CD4-positive, alpha-beta T cell treated with Interleukin-15 for 1 hour (primary cell): ENCODE data around the gene SLC11A2.
A peak's percentile ranks its signal among the peaks of the same experiment; 100 is the strongest.

Experiments used
- DNase-seq: peaks from one replicate; pipeline ENCODE4 v3.0.0-alpha.2; 2020

SLC11A2 gene

GRCh38 chr12:51025836-51026638 lies at the start of gene SLC11A2:
Gene SLC11A2, minus strand, starts transcription at chr12:51026384. Its CDS starts 15,656 bp downstream, at chr12:51010728.
- DNase-seq = peak; percentile 92

DNA sequence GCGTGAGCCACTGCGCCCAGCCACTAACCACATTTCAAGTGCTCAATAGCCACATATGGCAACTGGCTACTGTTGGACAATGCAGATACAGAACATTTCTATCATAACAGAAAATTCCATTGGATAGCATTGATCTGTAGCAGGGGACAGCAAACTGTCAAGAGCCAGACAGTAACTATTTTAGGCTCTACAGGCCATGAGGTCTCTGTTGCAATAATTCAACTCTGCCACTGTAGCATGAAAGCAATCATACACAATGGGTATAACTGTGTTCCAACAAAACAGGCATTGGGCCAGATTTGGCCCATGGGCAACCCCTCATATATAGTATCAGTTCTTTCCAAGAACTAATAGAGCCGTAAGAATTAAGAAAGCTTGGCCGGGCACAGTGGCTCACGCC lies 49.2 kb upstream of the SLC11A2 start:
- DNase-seq = no peak

- DNase-seq = no peak
These were observed 45.5 kb upstream of the SLC11A2 start for GRCh38 chr12:51071663-51072062.

GRCh38 chr12:51070004-51070403 lies 43.8 kb upstream of the SLC11A2 start:
- DNase-seq = no peak

GRCh38 chr12:51067771-51068170 lies 41.6 kb upstream of the SLC11A2 start:
- no peak for DNase-seq

- DNase-seq = no peak
These were observed 41.0 kb upstream of the SLC11A2 start for GRCh38 chr12:51067229-51067628.

- no peak for DNase-seq
These were observed 39.3 kb upstream of the SLC11A2 start for GRCh38 chr12:51065530-51065929.

- no peak for DNase-seq
These were observed 36.6 kb upstream of the SLC11A2 start for GRCh38 chr12:51062631-51063397.

GRCh38 chr12:51059086-51059485 lies 32.9 kb upstream of the SLC11A2 start:
- DNase-seq = no peak

DNA sequence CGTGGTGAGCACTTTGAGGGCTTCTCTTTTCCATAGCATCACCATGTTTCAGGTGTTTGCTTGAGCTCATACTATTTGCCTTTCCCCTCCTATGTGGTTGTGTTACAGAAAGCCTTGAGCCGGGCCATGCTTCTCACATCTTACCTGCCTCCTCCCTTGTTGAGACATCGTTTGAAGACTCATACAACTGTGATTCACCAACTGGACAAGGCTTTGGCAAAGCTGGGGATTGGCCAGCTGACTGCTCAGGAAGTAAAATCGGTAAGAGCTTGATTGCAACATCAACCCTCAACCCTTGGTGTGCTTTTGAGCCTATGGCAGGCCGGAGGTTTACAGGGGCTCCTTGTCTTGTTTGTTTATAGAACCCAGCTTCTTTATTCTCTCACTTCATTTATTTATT lies 30.1 kb upstream of the SLC11A2 start:
- no peak for DNase-seq

DNA sequence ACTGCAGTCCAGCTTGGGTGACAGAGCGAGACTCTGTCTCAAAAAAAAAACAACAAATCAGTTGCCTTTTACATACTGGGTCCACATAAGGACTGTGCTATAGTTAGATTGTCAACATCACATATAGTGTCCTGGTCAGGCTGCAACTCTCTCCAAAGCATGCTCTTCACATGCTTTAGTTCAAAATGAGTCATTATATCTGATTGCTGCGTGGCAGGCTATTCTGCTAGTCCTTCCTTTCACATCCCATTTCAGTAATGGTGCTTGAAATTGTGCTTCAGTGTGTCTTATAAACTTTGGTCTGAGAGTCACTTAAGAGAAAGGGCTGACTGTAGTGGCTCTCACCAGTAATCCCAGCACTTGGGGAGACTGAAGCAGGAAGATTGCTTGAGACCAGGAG lies 28.9 kb upstream of the SLC11A2 start:
- DNase-seq = no peak

DNA sequence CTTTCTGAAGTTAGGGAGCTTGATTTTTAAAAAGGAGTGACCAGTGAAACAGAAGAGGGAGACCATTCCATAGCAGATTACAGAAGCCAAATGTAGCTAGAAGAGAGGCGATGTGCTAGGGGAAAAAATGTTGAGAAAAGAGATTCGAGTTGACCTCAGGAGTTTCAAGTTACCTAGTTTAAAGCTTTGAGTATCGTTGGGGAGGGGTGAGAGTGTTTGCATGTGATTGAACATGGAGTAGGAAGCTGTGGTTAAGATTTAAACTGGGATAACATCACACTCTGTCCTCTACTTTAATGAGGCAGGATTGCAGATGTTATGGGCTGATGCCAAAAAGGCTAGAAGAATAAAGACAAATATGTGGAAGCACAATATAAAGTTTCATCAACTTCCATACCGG lies 25.6 kb upstream of the SLC11A2 start:
- DNase-seq = no peak

GRCh38 chr12:51049525-51049924 lies 23.3 kb upstream of the SLC11A2 start:
- no peak for DNase-seq

DNA sequence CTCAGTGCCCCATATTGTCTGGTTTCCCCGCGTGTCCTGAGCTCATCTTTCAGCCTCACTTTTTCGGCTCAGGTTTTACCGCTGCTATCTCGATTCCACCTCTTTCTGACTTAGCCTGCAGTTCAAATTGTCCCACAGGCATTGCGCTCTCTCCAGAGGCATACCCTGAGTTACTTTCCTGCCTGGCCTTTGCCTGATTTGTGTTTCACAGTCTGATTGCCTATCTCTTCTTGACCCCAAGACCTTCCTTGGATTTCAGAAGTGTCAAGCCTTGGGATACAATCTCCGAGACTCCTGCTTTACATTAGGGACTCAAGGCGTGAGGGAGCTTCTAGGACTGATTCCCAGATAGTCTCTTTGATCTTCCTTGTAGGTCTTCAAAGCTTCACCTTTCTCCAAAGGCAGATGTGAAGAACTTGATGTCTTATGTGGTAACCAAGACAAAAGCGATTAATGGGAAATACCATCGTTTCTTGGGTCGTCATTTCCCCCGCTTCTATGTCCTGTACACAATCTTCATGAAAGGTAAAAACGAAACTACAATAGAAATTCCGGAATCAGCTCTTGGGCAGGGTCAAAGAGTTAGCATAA lies 22.6 kb upstream of the SLC11A2 start:
- DNase-seq = no peak

DNA sequence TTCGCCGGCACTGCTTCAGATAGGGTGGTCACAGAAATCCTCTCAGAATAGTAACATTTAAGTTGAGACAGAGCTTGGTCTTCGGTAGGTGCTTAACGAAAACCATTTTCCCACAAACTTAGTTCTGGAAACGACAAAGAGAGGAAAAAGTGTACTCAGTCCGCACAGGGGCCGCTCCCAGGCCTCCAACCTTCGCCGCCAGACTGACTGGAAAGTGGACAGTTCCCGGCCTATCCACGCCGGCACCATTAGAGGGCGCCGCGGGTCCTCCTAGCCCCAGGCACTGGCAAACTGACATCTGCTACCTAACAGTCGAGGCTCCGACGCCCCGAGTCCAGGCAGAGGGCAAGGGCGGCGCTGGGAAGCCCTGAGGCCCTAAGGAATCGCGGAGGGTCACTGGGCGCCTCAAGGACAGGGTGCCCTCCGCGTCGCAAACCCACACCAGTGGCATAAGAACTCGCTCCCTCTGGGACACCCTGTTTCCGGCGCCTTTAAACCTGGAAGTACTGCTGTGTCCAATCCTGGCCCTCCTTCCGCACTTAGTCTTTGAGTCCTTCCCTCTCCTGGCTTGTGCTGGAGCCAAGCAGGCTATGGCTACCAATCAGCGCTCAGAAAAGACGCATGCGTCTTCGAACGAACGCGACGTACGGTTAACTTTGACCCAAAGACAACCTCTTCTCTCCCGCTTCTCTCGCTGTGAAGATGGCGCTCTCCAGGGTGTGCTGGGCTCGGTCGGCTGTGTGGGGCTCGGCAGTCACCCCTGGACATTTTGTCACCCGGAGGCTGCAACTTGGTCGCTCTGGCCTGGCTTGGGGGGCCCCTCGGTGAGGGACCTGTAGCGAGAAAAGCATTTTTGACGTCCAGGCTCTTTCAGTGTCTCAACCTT lies 21.7 kb upstream of the SLC11A2 start, which contains the start of gene LETMD1:
Gene LETMD1 (plus strand): TSS at position 673 of the 886 bp plus-strand sequence. CDS start 30 bp downstream, at position 703.
- peak; percentile 95 for DNase-seq

DNA sequence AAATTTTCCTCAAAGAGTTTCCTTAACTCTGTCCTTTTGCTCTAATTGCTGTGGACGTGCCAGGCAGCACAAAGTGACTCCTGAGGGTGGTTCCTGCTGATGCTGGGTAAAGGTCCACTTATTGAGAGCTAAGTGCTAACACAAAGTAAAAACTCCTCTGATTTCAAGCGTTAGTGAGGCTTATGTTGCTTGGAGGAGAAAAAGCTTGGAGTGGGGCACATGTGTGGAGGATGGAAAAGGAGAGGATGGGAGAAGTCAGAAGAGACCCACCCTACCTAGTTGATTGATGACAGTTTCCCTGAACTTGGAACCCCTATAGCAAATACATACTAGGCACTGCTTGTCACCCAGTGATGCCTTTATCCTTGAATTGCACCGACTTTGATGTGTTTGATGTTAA lies 10.1 kb upstream of the SLC11A2 start:
- no peak for DNase-seq

DNA sequence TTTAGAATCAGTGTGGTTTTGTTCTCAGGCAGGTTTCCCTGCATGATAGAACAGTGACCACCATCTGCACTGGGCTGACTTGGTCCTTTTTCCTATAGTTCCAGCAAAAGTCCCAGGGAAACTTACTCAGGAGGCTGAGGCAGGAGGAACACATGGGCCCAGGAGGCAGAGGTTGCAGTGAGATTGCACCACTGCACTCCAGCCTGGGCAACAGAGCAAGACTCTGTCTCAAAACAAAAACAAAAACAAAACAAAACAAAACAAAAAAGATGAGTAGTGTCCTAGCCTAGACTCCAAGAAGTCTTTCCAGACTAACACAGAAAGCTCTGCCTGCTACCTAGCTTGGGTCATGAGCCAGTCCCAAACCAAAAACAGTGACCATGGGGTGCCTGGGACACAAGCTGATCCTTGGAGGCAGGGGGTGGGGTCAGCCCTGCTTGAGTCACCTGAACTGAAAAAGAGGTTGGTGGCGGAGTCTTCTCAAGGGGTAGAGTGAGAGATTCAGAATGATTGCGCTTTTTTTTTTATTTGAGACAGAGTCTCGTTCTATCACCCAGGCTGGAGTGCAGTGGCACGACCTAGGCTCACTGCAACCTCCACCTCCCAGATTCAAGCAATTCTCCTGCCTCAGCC lies 7.4 kb upstream of the SLC11A2 start:
- DNase-seq = no peak

DNA sequence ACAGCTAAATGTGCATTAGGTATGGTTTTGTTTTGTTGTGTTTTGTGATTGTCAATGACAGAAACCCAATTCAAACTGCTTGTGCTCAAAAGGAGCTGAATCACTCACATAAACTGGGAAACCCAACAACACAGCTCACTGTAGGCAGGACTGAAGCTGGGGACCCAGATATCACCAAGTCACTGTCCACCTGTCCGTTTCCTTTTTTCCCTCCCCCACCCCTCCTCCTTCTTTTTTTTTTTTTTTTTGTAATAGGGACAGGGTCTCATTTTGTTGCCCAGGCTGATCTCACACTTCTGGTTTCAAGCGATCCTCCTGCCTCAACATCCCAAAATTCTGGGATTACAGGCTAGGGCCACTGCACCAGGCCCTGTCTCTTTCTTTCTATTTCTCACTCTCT lies 6.9 kb upstream of the SLC11A2 start:
- DNase-seq = no peak

DNA sequence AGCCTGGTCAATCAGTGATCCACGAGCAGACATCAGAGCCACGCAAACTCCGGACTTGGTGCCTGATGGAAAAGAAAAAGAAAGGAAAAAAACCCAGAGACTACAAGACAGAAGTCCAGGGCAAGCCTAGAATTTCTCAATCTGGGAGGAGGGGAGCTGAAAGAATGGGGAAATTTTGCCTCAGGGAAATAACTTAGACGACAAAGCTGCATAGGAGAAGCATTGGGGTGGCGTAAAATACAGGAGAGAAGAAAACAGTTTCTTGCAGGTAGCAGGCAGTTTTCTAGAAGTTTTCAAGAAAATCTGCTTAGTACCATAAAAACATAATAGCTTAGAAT lies 2.6 kb upstream of the SLC11A2 start:
- DNase-seq = no peak

- DNase-seq = peak; percentile 34
These were observed 2.1 kb upstream of the SLC11A2 start for GRCh38 chr12:51028126-51028812.

DNA sequence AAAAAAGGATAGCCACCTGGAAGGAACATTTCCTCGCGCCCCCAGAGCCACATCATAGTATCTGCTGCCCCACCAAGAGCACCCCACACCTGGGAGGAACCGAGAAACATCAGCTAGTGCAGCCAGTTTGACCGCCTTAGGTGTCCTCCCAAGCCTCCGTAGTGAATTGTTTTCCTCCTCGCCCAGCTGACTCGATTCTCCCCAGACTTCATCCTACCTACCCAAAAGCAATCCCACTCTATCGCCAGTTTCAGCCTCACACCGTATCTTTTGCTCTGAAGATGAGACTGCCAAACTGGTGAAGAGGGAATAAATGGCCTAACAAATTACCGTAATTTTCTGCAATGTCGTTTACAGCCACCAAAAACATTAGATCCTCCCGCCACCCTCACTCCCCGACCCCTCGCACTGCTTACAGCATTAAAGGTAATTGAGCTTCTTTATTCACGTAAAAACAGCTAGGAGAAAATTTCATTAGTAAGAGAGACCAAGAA lies 1.2 kb upstream of the SLC11A2 start:
- no peak for DNase-seq
